Immature natural killer cell (primary cell): Measurements from ENCODE around the gene MPLKIP. TPM values are rescaled to one million over a fixed set of nuclear protein-coding genes. Genes with fewer than 3 reads are reported as not detected.

Experiments
- polyA plus RNA-seq, 3 donors: library from polyadenylated mRNA; unstranded; fragments of 300-500 nt; fragmentation: Illumina TruSeq; gene quantifications; one replicate each; pipeline ENCODE4 v1.2.3, GENCODE V29; 2021

MPLKIP gene
- polyA plus RNA-seq, 3 donors from 2014 or later, result 60.8 to 83.4 (median 65.0) TPM

Other genes with a start within 250 kb of the MPLKIP start
- gene CDK13, start 184.4 kb downstream of the MPLKIP start, polyA plus RNA-seq, result 10 to 100 TPM; 19.1 to 58.3 (median 22.6) TPM
- gene SUGCT, start 383 bp upstream of the MPLKIP start, polyA plus RNA-seq, result under 1 TPM in 1 of 3 donors, not detected in 2; 0.28 TPM